ENCODE data around the gene ANKRD26.
"Not testable (repeated sequence)": the region's sequence is repeated elsewhere in the genome, so short reads cannot be mapped to it uniquely, and the experiment has no call there.

ANKRD26 gene

GRCh38 chr10:27099916-27100812 lies at the start of gene ANKRD26:
Gene ANKRD26, minus strand, starts transcription at chr10:27100494. Its CDS starts 168 bp downstream, at chr10:27100326.
- DNase-seq (ENCODE audit: low read depth), result peak; percentile 94

- DNase-seq (ENCODE audit: low read depth), result no peak
Measured at GRCh38 chr10:27147701-27148100, 47.4 kb upstream of the ANKRD26 start.

- no peak for DNase-seq (ENCODE audit: low read depth)
Measured at GRCh38 chr10:27145937-27146336, 45.6 kb upstream of the ANKRD26 start.

GRCh38 chr10:27143686-27144085 lies 43.4 kb upstream of the ANKRD26 start:
- no peak for DNase-seq (ENCODE audit: low read depth)

GRCh38 chr10:27138277-27138676 lies 38.0 kb upstream of the ANKRD26 start:
- no peak for DNase-seq (ENCODE audit: low read depth)

GRCh38 chr10:27134371-27134770 lies 34.1 kb upstream of the ANKRD26 start:
- DNase-seq (ENCODE audit: low read depth), result no peak

- DNase-seq (ENCODE audit: low read depth), result no peak
Measured at GRCh38 chr10:27108165-27108564, 7.9 kb upstream of the ANKRD26 start.

- DNase-seq (ENCODE audit: low read depth), result no peak
Measured at GRCh38 chr10:27104919-27105318, 4.6 kb upstream of the ANKRD26 start.

GRCh38 chr10:27100813-27101347 lies 586 bp upstream of the ANKRD26 start:
- no peak for DNase-seq (ENCODE audit: low read depth)

- DNase-seq (ENCODE audit: low read depth), result no peak
Measured at GRCh38 chr10:27099448-27099847, 846 bp downstream of the ANKRD26 start.

- no peak for DNase-seq (ENCODE audit: low read depth)
Measured at GRCh38 chr10:27088119-27089044, 11.9 kb downstream of the ANKRD26 start.

GRCh38 chr10:27072436-27073114 lies 27.7 kb downstream of the ANKRD26 start:
- no peak for DNase-seq (ENCODE audit: low read depth)

GRCh38 chr10:27068217-27068891 lies 31.9 kb downstream of the ANKRD26 start:
- DNase-seq (ENCODE audit: low read depth), result no peak

GRCh38 chr10:27065084-27065483 lies 35.2 kb downstream of the ANKRD26 start:
- DNase-seq (ENCODE audit: low read depth), result no peak

- DNase-seq (ENCODE audit: low read depth), result no peak
Measured at GRCh38 chr10:27052656-27053055, 47.6 kb downstream of the ANKRD26 start.

GRCh38 chr10:27045247-27045646 lies 55.0 kb downstream of the ANKRD26 start:
- DNase-seq (ENCODE audit: low read depth), result not testable (repeated sequence)

GRCh38 chr10:27041196-27041595 lies 59.1 kb downstream of the ANKRD26 start:
- DNase-seq (ENCODE audit: low read depth), result no peak

GRCh38 chr10:27038168-27038567 lies 62.1 kb downstream of the ANKRD26 start:
- DNase-seq (ENCODE audit: low read depth), result no peak

GRCh38 chr10:27035163-27035562 lies 65.1 kb downstream of the ANKRD26 start:
- no peak for DNase-seq (ENCODE audit: low read depth)

- no peak for DNase-seq (ENCODE audit: low read depth)
Measured at GRCh38 chr10:27030060-27030459, 70.2 kb downstream of the ANKRD26 start.

GRCh38 chr10:27022048-27022447 lies 78.2 kb downstream of the ANKRD26 start:
- DNase-seq (ENCODE audit: low read depth), result no peak

All from GM04504 (cell line).